ENCODE data around the gene R3HDM2.

R3HDM2 gene

DNA sequence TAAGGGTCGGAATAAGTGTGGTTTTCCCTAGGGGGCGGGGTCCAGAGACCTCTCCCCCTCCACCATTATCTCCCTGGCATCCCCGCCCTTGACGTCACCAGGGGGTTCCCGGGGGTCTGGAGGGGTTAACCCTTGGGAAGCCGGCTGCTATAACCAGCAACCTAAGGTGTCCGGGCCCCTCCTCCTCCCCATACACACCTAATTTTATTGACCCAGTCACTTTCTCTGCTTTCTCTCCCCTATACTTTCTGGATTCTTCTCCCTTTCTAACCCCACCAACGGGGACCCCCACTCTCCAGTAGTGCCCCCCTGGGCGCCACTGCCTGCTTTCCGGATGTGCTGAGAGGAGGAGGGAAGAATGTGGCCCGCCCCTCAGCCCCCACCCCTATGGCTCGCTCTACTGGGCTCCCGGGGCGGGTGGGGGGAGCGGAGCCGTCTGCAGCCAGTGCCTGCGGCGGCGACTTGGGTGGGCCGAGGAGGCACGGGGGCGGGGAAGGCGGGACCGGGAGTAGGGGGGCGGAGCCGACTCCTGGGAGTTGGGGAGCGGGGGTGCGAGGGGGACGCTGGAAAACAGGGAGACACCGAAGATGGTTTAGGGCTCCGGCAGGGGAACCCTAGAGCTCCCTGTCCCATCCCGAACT is 30.6 kb upstream of the R3HDM2 start:
- H3K4me3 Mint-ChIP-seq, result peak overlapping the region; percentile 89
- H3K4me1 Mint-ChIP-seq, result peaks cover 45% of the 10 kb centered on the region
- peak overlapping the region; percentile 62 for H3K27ac Mint-ChIP-seq
- no peak for DNase-seq (ENCODE audit: low spot score in 2 of 2)
- H3K27me3 Mint-ChIP-seq, result no peaks in the 10 kb centered on the region
- no peaks in the 10 kb centered on the region for H3K36me3 Mint-ChIP-seq
- ATAC-seq (ENCODE audit: low read depth), result no peak
- no peaks in the 10 kb centered on the region for H3K9me3 Mint-ChIP-seq

DNA sequence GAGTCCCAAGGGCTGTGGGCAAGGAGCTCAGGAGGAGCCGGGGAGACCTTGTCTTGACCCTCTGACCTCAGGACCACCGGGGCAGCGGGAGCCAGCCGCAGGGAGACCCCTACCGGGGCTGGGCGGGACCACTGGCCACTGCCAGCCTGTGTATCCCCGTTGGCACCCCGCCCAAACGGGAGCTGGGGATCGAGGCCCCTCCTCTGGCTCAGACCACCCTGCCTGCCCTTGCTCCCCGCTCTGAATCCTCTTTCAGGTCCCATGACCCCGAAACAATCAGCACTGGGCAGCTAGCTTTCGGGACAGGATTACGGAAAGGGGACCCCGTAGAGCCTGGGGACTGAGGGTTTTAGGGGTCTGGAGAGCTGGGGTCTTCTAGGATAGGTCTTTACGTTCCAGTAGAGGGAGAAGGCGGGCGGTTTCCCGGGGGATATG is 30.0 kb upstream of the R3HDM2 start:
- DNase-seq (ENCODE audit: low spot score in 2 of 2), result no peak
- no peak overlapping the region for H3K27ac Mint-ChIP-seq

GRCh38 chr12:57460468-57460784 is 29.6 kb upstream of the R3HDM2 start:
- peak overlapping the region; percentile 76 for H3K4me3 Mint-ChIP-seq
- H3K4me1 Mint-ChIP-seq, result peaks cover 53% of the 10 kb centered on the region
- ATAC-seq (ENCODE audit: low read depth) (no peak), DNase-seq (ENCODE audit: low spot score in 2 of 2) (no peak)
- no peaks in the 10 kb centered on the region for H3K9me3 Mint-ChIP-seq
- H3K36me3 Mint-ChIP-seq, result no peaks in the 10 kb centered on the region
- H3K27me3 Mint-ChIP-seq, result no peaks in the 10 kb centered on the region
- H3K27ac Mint-ChIP-seq, result peak overlapping the region; percentile 0

More for the DNA sequence above, 30.0 kb upstream of the R3HDM2 start:
- H3K36me3 Mint-ChIP-seq, result no peaks in the 10 kb centered on the region
- peaks cover 49% of the 10 kb centered on the region for H3K4me1 Mint-ChIP-seq
- no peak for ATAC-seq (ENCODE audit: low read depth)
- H3K9me3 Mint-ChIP-seq, result no peaks in the 10 kb centered on the region
- H3K4me3 Mint-ChIP-seq, result peak overlapping the region; percentile 89
- no peaks in the 10 kb centered on the region for H3K27me3 Mint-ChIP-seq

DNA sequence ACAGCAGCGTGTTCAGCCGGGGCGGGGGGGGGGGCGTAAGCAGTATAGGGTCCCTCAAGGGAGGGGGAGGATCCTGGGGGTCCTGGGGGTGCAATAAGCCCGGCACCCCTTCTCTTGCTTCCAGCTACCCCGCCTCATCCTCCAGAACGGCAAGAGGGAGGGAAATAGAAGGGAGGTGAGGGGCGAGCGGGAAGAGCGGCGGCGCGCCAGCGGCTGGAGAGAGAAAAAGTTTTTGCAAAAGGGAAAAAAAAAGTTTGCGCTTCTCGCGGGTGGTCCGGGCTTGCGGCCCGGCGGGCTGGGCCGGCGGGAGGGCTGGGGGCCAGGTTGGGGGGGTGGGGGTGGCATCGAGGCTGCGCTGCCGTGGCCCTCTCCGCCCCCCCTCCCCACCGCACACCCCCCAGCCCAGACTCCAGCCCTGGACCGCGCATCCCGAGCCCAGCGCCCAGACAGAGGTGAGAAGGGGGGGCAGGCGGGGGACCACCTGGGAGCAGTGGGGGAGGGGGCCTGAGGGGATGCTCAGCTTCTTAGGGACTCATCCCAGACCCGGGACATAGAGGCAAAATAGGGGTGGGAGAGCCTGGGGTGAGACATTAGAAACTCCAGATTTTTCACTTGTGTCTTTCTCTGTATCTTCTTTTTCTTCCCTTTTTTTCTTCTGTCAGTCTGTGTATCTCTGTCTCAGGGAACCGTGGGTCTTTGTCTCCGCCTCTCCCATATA is 29.1 kb upstream of the R3HDM2 start, which contains the start of gene GLI1:
GLI1 (plus strand) TSS at position 36 of the 718 bp plus-strand sequence. CDS start 3,907 bp downstream, outside the sequence.
- ATAC-seq (ENCODE audit: low read depth), result no peak
- H3K4me1 Mint-ChIP-seq, result peaks cover 51% of the 10 kb centered on the region
- DNase-seq (ENCODE audit: low spot score in 2 of 2), result no peak
- no peaks in the 10 kb centered on the region for H3K9me3 Mint-ChIP-seq
- peak within 1 kb of the TSS; percentile 96 for H3K4me3 Mint-ChIP-seq
- no peaks in the 10 kb centered on the region for H3K36me3 Mint-ChIP-seq
- peak within 1 kb of the TSS; percentile 93 for H3K27ac Mint-ChIP-seq
- no peaks in the 10 kb centered on the region for H3K27me3 Mint-ChIP-seq

- H3K4me3 Mint-ChIP-seq, result peak overlapping the region; percentile 96
- H3K27me3 Mint-ChIP-seq, result no peaks in the 10 kb centered on the region
- peaks cover 47% of the 10 kb centered on the region for H3K4me1 Mint-ChIP-seq
- no peaks in the 10 kb centered on the region for H3K36me3 Mint-ChIP-seq
- peak; percentile 77 for ATAC-seq (ENCODE audit: low read depth)
- H3K27ac Mint-ChIP-seq, result peak overlapping the region; percentile 93
- no peaks in the 10 kb centered on the region for H3K9me3 Mint-ChIP-seq
- peak; percentile 94 to 95 for DNase-seq (ENCODE audit: low spot score in 2 of 2)
These were observed 28.4 kb upstream of the R3HDM2 start for GRCh38 chr12:57459055-57459749.

GRCh38 chr12:57458665-57459054 is 27.8 kb upstream of the R3HDM2 start:
- Mint-ChIP-seq H3K4me1 (peaks cover 44% of the 10 kb centered on the region), H3K9me3 (no peaks in the 10 kb centered on the region), H3K4me3 (peak overlapping the region; percentile 96), H3K27ac (peak overlapping the region; percentile 93), H3K27me3 (no peaks in the 10 kb centered on the region), H3K36me3 (no peaks in the 10 kb centered on the region)
- DNase-seq (ENCODE audit: low spot score in 2 of 2) (no peak), ATAC-seq (ENCODE audit: low read depth) (no peak)

- peaks cover 1% of the 10 kb centered on the region for H3K27me3 Mint-ChIP-seq
- no peaks in the 10 kb centered on the region for H3K36me3 Mint-ChIP-seq
- DNase-seq (ENCODE audit: low spot score in 2 of 2) (no peak), ATAC-seq (ENCODE audit: low read depth) (no peak)
- H3K27ac Mint-ChIP-seq, result peak overlapping the region; percentile 93
- H3K4me3 Mint-ChIP-seq, result no peak overlapping the region
- no peaks in the 10 kb centered on the region for H3K9me3 Mint-ChIP-seq
- H3K4me1 Mint-ChIP-seq, result peaks cover 35% of the 10 kb centered on the region
These were observed 26.1 kb upstream of the R3HDM2 start for GRCh38 chr12:57456737-57457490.

DNA sequence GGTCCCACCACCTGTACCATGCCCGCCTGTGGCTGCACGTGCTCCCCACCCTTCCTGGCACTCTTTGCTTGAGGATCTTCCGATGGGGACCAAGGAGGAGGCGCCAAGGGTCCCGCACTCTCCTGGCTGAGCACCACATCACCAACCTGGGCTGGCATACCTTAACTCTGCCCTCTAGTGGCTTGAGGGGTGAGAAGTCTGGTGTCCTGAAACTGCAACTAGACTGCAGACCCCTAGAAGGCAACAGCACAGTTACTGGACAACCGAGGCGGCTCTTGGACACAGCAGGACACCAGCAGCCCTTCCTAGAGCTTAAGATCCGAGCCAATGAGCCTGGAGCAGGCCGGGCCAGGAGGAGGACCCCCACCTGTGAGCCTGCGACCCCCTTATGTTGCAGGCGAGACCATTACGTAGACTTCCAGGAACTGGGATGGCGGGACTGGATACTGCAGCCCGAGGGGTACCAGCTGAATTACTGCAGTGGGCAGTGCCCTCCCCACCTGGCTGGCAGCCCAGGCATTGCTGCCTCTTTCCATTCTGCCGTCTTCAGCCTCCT is 25.4 kb upstream of the R3HDM2 start:
- Mint-ChIP-seq H3K4me3 (peak overlapping the region; percentile 84), H3K27ac (peak overlapping the region; percentile 9), H3K4me1 (peaks cover 31% of the 10 kb centered on the region), H3K36me3 (no peaks in the 10 kb centered on the region), H3K9me3 (no peaks in the 10 kb centered on the region), H3K27me3 (peaks cover 1% of the 10 kb centered on the region)
- DNase-seq (ENCODE audit: low spot score in 2 of 2) (peak; percentile 56 to 57), ATAC-seq (ENCODE audit: low read depth) (peak; percentile 25)

DNA sequence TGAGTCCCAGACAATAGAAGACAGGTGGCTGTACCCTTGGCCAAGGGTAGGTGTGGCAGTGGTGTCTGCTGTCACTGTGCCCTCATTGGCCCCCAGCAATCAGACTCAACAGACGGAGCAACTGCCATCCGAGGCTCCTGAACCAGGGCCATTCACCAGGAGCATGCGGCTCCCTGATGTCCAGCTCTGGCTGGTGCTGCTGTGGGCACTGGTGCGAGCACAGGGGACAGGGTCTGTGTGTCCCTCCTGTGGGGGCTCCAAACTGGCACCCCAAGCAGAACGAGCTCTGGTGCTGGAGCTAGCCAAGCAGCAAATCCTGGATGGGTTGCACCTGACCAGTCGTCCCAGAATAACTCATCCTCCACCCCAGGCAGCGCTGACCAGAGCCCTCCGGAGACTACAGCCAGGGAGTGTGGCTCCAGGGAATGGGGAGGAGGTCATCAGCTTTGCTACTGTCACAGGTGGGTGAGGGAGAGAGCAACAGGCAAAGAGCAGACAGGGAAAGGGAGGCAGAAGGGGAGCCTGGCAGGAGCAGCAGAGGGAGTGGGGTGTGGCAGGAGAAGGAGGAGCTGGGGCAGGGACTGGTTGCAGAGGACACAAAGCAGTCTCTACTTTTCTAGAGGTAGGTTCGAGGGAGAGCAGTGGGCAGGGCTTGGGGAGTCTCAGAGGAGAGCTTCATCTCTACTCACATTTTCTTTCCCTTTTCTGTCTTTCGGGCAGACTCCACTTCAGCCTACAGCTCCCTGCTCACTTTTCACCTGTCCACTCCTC is 24.7 kb upstream of the R3HDM2 start:
- Mint-ChIP-seq H3K27ac (peak overlapping the region; percentile 9), H3K36me3 (no peaks in the 10 kb centered on the region), H3K27me3 (peaks cover 1% of the 10 kb centered on the region), H3K9me3 (no peaks in the 10 kb centered on the region), H3K4me1 (peaks cover 27% of the 10 kb centered on the region), H3K4me3 (peak overlapping the region; percentile 84)
- ATAC-seq (ENCODE audit: low read depth) (no peak), DNase-seq (ENCODE audit: low spot score in 2 of 2) (no peak)

- no peak for ATAC-seq (ENCODE audit: low read depth)
- Mint-ChIP-seq H3K36me3 (no peaks in the 10 kb centered on the region), H3K27ac (peak within 1 kb of the TSS; percentile 9), H3K9me3 (no peaks in the 10 kb centered on the region), H3K27me3 (peaks cover 1% of the 10 kb centered on the region), H3K4me3 (peak within 1 kb of the TSS; percentile 84), H3K4me1 (peaks cover 22% of the 10 kb centered on the region)
- no peak for DNase-seq (ENCODE audit: low spot score in 2 of 2)
These were observed 23.9 kb upstream of the R3HDM2 start, which contains the start of gene INHBE for GRCh38 chr12:57454566-57455373. TSS of gene INHBE (plus strand) at chr12:57455307. CDS start at chr12:57455537, 230 bp downstream.

- peaks cover 18% of the 10 kb centered on the region for H3K4me1 Mint-ChIP-seq
These were observed 23.3 kb upstream of the R3HDM2 start for GRCh38 chr12:57454213-57454565.

GRCh38 chr12:57452937-57453509 is 22.2 kb upstream of the R3HDM2 start:
- H3K36me3 Mint-ChIP-seq, result no peaks in the 10 kb centered on the region
- peak in 1 of 2 donors; percentile 59 for DNase-seq (ENCODE audit: low spot score in 2 of 2)
- H3K27me3 Mint-ChIP-seq, result peaks cover 1% of the 10 kb centered on the region
- H3K4me1 Mint-ChIP-seq, result peaks cover 10% of the 10 kb centered on the region
- H3K27ac Mint-ChIP-seq, result no peak overlapping the region
- H3K4me3 Mint-ChIP-seq, result no peak overlapping the region
- no peaks in the 10 kb centered on the region for H3K9me3 Mint-ChIP-seq
- peak; percentile 53 for ATAC-seq (ENCODE audit: low read depth)

More at GRCh38 chr12:57454213-57454565, 23.3 kb upstream of the R3HDM2 start:
- ATAC-seq (ENCODE audit: low read depth) (no peak), DNase-seq (ENCODE audit: low spot score in 2 of 2) (no peak)
- no peaks in the 10 kb centered on the region for H3K36me3 Mint-ChIP-seq
- peaks cover 1% of the 10 kb centered on the region for H3K27me3 Mint-ChIP-seq
- no peak overlapping the region for H3K27ac Mint-ChIP-seq
- H3K4me3 Mint-ChIP-seq, result no peak overlapping the region
- H3K9me3 Mint-ChIP-seq, result no peaks in the 10 kb centered on the region

Measured in memory B cell (primary cell).